IPS-NIHi7 (cell line): ENCODE results near the gene ADGRA1.
"Not testable (repeated sequence)": the region's sequence is repeated elsewhere in the genome, so short reads cannot be mapped to it uniquely, and the experiment has no call there.

Source experiments
- DNase-seq: peaks from one replicate; pipeline ENCODE4 v3.0.0; 2012; ENCODE audit warnings: mixed read lengths; ENCODE audit errors: extremely low spot score

The ADGRA1 gene

GRCh38 chr10:133110609-133111275 is 23.0 kb downstream of the ADGRA1 start:
- no peak for DNase-seq

GRCh38 chr10:133111640-133112039 is 23.9 kb downstream of the ADGRA1 start:
- DNase-seq, result not testable (repeated sequence)

- no peak for DNase-seq
Measured at GRCh38 chr10:133113146-133113830, 25.6 kb downstream of the ADGRA1 start.

GRCh38 chr10:133113847-133114246 is 26.1 kb downstream of the ADGRA1 start:
- DNase-seq, result no peak

GRCh38 chr10:133114251-133114650 is 26.5 kb downstream of the ADGRA1 start:
- DNase-seq, result no peak

- DNase-seq, result no peak
Measured at GRCh38 chr10:133114726-133115452, 27.2 kb downstream of the ADGRA1 start.

- no peak for DNase-seq
Measured at GRCh38 chr10:133115453-133115842, 27.7 kb downstream of the ADGRA1 start.

- DNase-seq, result no peak
Measured at GRCh38 chr10:133115976-133116375, 28.3 kb downstream of the ADGRA1 start.

GRCh38 chr10:133116455-133116854 is 28.7 kb downstream of the ADGRA1 start:
- DNase-seq, result no peak

GRCh38 chr10:133117036-133117687 is 29.4 kb downstream of the ADGRA1 start:
- DNase-seq, result no peak

- DNase-seq, result no peak
Measured at GRCh38 chr10:133117688-133118071, 30.0 kb downstream of the ADGRA1 start.

- no peak for DNase-seq
Measured at GRCh38 chr10:133121479-133121878, 33.8 kb downstream of the ADGRA1 start.

- DNase-seq, result no peak
Measured at GRCh38 chr10:133122171-133122935, 34.6 kb downstream of the ADGRA1 start.

- no peak for DNase-seq
Measured at GRCh38 chr10:133123050-133123745, 35.5 kb downstream of the ADGRA1 start.

- no peak for DNase-seq
Measured at GRCh38 chr10:133123746-133124356, 36.1 kb downstream of the ADGRA1 start.

GRCh38 chr10:133124357-133125211 is 36.9 kb downstream of the ADGRA1 start:
- DNase-seq, result peak; percentile 85

- no peak for DNase-seq
Measured at GRCh38 chr10:133125901-133126300, 38.2 kb downstream of the ADGRA1 start.

GRCh38 chr10:133126431-133127290 is 38.9 kb downstream of the ADGRA1 start:
- DNase-seq, result no peak
